Mesothelial cell of epicardium (in vitro differentiated cells): ENCODE data around the gene SYCP2L. TPM values are rescaled to one million over a fixed set of nuclear protein-coding genes. Genes with fewer than 3 reads are reported as not detected.
"Not testable (repeated sequence)": the region's sequence is repeated elsewhere in the genome, so short reads cannot be mapped to it uniquely, and the experiment has no call there.

Experiments
- DNase-seq, 2 experiments: peaks; one replicate each; pipeline ENCODE4 v3.0.0; 2021; ENCODE audit warnings: low spot score in 2 of 2; ENCODE audit not compliant: unreplicated experiment in 2 of 2
- H3K27ac Mint-ChIP-seq: 2 replicates; pipeline ENCODE4 v1.8.0; 2021; ENCODE audit warnings: mixed read lengths
- H3K27me3 Mint-ChIP-seq: 2 replicates; pipeline ENCODE4 v1.8.0; 2021; ENCODE audit warnings: low read depth, mixed read lengths
- H3K36me3 Mint-ChIP-seq: 2 replicates; pipeline ENCODE4 v1.8.0; 2021; ENCODE audit warnings: mixed read lengths
- H3K4me1 Mint-ChIP-seq: 2 replicates; pipeline ENCODE4 v1.8.0; 2021; ENCODE audit warnings: mixed read lengths
- H3K4me3 Mint-ChIP-seq: 2 replicates; pipeline ENCODE4 v1.8.0; 2021; ENCODE audit warnings: mild to moderate bottlenecking, moderate library complexity, mixed read lengths
- H3K9me3 Mint-ChIP-seq: 2 replicates; pipeline ENCODE4 v1.8.0; 2021; ENCODE audit warnings: mixed read lengths
- total RNA-seq: library from RNA; stranded (reverse); gene quantifications from 3 replicates; pipeline ENCODE4 v1.2.1, GENCODE V29; 2021
- TF ChIP-seq, protein P1 (sequence below): fragments of 200-600 bp; sonication (generic); IDR thresholded peaks from one replicate; pipeline ENCODE4 v1.5.0; 2021; ENCODE audit warnings: antibody characterized with exemption; ENCODE audit not compliant: unreplicated experiment

The SYCP2L gene
- total RNA-seq, 1 donor from 2014 or later, result 20.1 TPM

DNA sequence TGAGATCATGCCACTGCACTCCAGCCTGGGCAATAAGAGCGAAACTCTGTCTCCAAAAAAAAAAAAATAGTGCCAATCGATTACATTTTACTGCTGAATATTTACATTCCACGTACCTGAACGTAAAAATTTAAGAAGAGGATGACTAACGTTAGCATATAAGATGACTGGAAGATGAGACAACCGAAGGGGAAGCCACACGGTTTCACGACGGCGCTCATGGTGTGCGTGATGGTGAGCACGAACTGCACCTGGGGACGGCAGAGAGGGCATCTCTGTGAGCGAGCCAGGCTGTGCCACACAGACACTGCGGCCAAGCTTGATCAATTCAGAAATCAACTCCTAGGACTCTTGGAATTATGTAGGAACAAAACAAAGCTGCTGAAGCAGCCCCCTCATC, 102.7 kb downstream of the SYCP2L start:
- TF ChIP-seq, protein P1, sequence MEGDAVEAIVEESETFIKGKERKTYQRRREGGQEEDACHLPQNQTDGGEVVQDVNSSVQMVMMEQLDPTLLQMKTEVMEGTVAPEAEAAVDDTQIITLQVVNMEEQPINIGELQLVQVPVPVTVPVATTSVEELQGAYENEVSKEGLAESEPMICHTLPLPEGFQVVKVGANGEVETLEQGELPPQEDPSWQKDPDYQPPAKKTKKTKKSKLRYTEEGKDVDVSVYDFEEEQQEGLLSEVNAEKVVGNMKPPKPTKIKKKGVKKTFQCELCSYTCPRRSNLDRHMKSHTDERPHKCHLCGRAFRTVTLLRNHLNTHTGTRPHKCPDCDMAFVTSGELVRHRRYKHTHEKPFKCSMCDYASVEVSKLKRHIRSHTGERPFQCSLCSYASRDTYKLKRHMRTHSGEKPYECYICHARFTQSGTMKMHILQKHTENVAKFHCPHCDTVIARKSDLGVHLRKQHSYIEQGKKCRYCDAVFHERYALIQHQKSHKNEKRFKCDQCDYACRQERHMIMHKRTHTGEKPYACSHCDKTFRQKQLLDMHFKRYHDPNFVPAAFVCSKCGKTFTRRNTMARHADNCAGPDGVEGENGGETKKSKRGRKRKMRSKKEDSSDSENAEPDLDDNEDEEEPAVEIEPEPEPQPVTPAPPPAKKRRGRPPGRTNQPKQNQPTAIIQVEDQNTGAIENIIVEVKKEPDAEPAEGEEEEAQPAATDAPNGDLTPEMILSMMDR, result no peak
- peaks cover 4% of the 10 kb centered on the region for H3K9me3 Mint-ChIP-seq
- no peaks in the 10 kb centered on the region for H3K4me1 Mint-ChIP-seq

GRCh38 chr6:10991115-10991514, 104.3 kb downstream of the SYCP2L start:
- DNase-seq, result no peak
- no peaks in the 10 kb centered on the region for H3K4me1 Mint-ChIP-seq
- TF ChIP-seq, protein P1, result no peak
- H3K27ac Mint-ChIP-seq, result no peak overlapping the region
- H3K27me3 Mint-ChIP-seq, result no peaks in the 10 kb centered on the region
- peaks cover 4% of the 10 kb centered on the region for H3K9me3 Mint-ChIP-seq
- H3K4me3 Mint-ChIP-seq, result no peak overlapping the region
- H3K36me3 Mint-ChIP-seq, result peaks cover 11% of the 10 kb centered on the region

More for the DNA sequence above, 102.7 kb downstream of the SYCP2L start:
- no peak overlapping the region for H3K4me3 Mint-ChIP-seq
- H3K27ac Mint-ChIP-seq, result no peak overlapping the region
- peaks cover 13% of the 10 kb centered on the region for H3K36me3 Mint-ChIP-seq
- DNase-seq, result no peak
- no peaks in the 10 kb centered on the region for H3K27me3 Mint-ChIP-seq

GRCh38 chr6:10993896-10994295, 107.0 kb downstream of the SYCP2L start:
- no peak for DNase-seq
- Mint-ChIP-seq H3K4me3 (no peak overlapping the region), H3K9me3 (no peaks in the 10 kb centered on the region), H3K4me1 (no peaks in the 10 kb centered on the region), H3K27me3 (no peaks in the 10 kb centered on the region), H3K36me3 (peaks cover 3% of the 10 kb centered on the region), H3K27ac (no peak overlapping the region)
- TF ChIP-seq, protein P1, result no peak

DNA sequence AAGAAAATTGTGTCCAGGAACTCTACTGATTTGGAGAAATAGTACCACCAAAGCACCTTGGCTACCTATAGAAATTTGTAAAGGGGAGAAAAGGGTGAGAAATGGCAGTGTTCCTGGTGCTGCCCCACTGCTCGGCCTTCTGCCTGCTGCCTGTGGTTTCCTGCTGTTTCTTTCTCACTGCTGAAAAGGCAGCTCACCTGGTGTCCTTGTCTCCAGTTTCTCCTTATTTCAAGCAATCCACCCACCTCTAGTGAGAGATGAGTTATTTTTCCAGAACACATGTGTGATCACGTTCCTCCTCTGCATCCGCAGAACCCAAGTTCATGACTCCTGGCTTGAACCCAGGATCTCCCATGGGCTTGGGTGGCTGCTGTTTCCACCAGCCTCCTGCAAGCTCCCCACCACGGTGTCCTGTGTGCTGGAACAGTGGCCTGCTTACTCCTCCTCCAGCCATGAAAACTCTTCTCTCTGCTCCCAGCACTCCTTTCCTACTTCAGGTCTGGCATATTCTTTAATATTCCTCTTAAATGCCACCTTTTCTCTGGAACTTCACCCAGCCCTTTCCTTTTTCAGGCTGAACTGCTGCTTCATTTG, 108.4 kb downstream of the SYCP2L start:
- no peak for DNase-seq
- no peak overlapping the region for H3K27ac Mint-ChIP-seq
- H3K9me3 Mint-ChIP-seq, result no peaks in the 10 kb centered on the region
- H3K36me3 Mint-ChIP-seq, result peaks cover 2% of the 10 kb centered on the region
- H3K4me3 Mint-ChIP-seq, result no peak overlapping the region
- TF ChIP-seq, protein P1, result no peak
- peaks cover 6% of the 10 kb centered on the region for H3K4me1 Mint-ChIP-seq
- no peaks in the 10 kb centered on the region for H3K27me3 Mint-ChIP-seq

DNA sequence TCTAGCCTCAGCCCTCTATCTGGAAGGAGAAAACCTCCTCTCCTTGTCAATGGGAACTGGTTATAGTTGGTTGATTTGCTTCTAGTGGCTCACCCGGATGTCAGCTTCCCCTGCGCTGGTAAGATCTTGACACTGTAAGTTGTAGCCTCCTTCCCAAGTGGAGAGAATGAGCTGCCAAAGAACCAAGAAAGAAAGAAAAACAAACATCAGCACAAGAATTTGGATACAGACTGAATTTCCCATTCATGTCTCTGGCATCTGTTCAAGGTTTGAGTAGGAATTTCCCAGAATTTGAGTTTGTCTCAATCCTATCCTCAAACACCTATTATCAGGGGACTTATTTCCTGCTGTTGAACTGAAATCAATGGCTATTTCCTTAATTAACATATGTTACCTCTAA, 113.1 kb downstream of the SYCP2L start:
- peak overlapping the region; percentile 45 for H3K27ac Mint-ChIP-seq
- peaks cover 6% of the 10 kb centered on the region for H3K4me1 Mint-ChIP-seq
- TF ChIP-seq, protein P1, result no peak
- no peak overlapping the region for H3K4me3 Mint-ChIP-seq
- peaks cover 2% of the 10 kb centered on the region for H3K36me3 Mint-ChIP-seq
- no peaks in the 10 kb centered on the region for H3K27me3 Mint-ChIP-seq
- no peak for DNase-seq
- H3K9me3 Mint-ChIP-seq, result no peaks in the 10 kb centered on the region

DNA sequence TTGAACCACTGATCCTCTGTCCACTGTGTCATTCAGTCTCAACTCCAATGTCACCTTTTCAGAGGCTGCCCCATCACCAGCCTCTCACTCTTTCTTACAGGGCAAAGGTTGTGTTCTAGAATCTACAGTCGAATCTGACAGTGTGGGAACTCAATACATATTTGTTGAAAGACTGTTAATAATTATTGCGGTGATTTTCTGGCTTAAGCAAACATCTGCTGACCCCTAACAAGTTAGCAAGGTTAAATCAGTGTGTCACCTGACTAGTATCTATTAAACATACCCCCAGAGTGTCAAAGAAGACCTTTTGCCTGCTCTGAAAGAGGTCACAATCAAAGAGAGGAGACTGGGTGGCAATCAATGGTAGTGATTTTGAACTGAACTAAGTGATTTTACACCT, 115.3 kb downstream of the SYCP2L start:
- no peak overlapping the region for H3K4me3 Mint-ChIP-seq
- H3K4me1 Mint-ChIP-seq, result peaks cover 6% of the 10 kb centered on the region
- H3K9me3 Mint-ChIP-seq, result no peaks in the 10 kb centered on the region
- no peak overlapping the region for H3K27ac Mint-ChIP-seq
- H3K27me3 Mint-ChIP-seq, result no peaks in the 10 kb centered on the region
- peaks cover 2% of the 10 kb centered on the region for H3K36me3 Mint-ChIP-seq
- TF ChIP-seq, protein P1, result no peak
- DNase-seq, result no peak

DNA sequence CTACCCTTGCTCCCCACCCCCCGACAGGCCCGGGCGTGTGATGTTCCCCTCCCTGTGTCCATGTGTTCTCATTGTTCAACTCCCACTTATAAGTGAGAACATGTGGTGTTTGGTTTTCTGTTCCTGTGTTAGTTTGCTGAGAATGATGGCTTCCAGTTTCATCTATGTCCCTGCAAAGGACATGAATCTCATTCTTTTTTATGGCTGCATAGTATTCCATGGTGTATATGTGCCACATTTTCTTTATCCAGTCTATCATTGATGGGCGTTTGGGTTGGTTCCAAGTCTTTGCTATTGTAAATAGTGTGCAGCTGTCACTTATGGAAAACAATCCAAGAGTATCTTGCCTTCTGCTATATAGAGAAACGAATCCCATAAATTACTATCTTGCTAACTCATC, 116.4 kb downstream of the SYCP2L start:
- H3K4me1 Mint-ChIP-seq, result peaks cover 14% of the 10 kb centered on the region
- not testable (repeated sequence) for H3K4me3 Mint-ChIP-seq, H3K27me3 Mint-ChIP-seq, H3K36me3 Mint-ChIP-seq, DNase-seq, H3K27ac Mint-ChIP-seq, H3K9me3 Mint-ChIP-seq
